ENCODE data around the gene TXNIP.
A peak's percentile ranks its signal among the peaks of the same experiment; 100 is the strongest.

TXNIP gene

GRCh38 chr1:145995148-145995881 lies 1.1 kb downstream of the TXNIP start:
- Histone ChIP-seq H3K9ac (ENCODE audit: low read depth, low read length) (peak overlapping the region; percentile 99), H3K9me3 (ENCODE audit: control insufficient read depth, insufficient read depth, low read length) (no peaks in the 10 kb centered on the region), H3K36me3 (ENCODE audit: insufficient read depth, low read length) (peaks cover 40% of the 10 kb centered on the region), H3K4me1 (ENCODE audit: insufficient read depth, low read length) (peaks cover 32% of the 10 kb centered on the region)

- H3K4me1 ChIP-seq (ENCODE audit: insufficient read depth, low read length) = peaks cover 29% of the 10 kb centered on the region
- peak overlapping the region; percentile 99; the same call in 1 of the 2 replicates for H3K9ac ChIP-seq (ENCODE audit: low read depth, low read length)
- no peaks in the 10 kb centered on the region for H3K9me3 ChIP-seq (ENCODE audit: control insufficient read depth, insufficient read depth, low read length)
- peaks cover 40% of the 10 kb centered on the region for H3K36me3 ChIP-seq (ENCODE audit: insufficient read depth, low read length)
Measured at GRCh38 chr1:145994391-145995120, 1.8 kb downstream of the TXNIP start.

- Histone ChIP-seq H3K4me1 (ENCODE audit: insufficient read depth, low read length) (peaks cover 25% of the 10 kb centered on the region), H3K9ac (ENCODE audit: low read depth, low read length) (peak overlapping the region; percentile 99; the same call in 1 of the 2 replicates), H3K36me3 (ENCODE audit: insufficient read depth, low read length) (peaks cover 40% of the 10 kb centered on the region), H3K9me3 (ENCODE audit: control insufficient read depth, insufficient read depth, low read length) (no peaks in the 10 kb centered on the region)
Measured at GRCh38 chr1:145993618-145994390, 2.6 kb downstream of the TXNIP start.

GRCh38 chr1:145992958-145993617 lies 3.3 kb downstream of the TXNIP start:
- H3K9me3 ChIP-seq (ENCODE audit: control insufficient read depth, insufficient read depth, low read length) = no peaks in the 10 kb centered on the region
- H3K4me1 ChIP-seq (ENCODE audit: insufficient read depth, low read length) = peaks cover 21% of the 10 kb centered on the region
- peaks cover 40% of the 10 kb centered on the region for H3K36me3 ChIP-seq (ENCODE audit: insufficient read depth, low read length)
- H3K9ac ChIP-seq (ENCODE audit: low read depth, low read length) = peak overlapping the region; percentile 99; the same call in 1 of the 2 replicates

- Histone ChIP-seq H3K4me1 (ENCODE audit: insufficient read depth, low read length) (peaks cover 15% of the 10 kb centered on the region), H3K36me3 (ENCODE audit: insufficient read depth, low read length) (peaks cover 40% of the 10 kb centered on the region), H3K9ac (ENCODE audit: low read depth, low read length) (peak overlapping the region; percentile 99; the same call in 1 of the 2 replicates), H3K9me3 (ENCODE audit: control insufficient read depth, insufficient read depth, low read length) (no peaks in the 10 kb centered on the region)
Measured at GRCh38 chr1:145992502-145992936, 3.9 kb downstream of the TXNIP start.

GRCh38 chr1:145991735-145992412 lies 4.5 kb downstream of the TXNIP start:
- Histone ChIP-seq H3K36me3 (ENCODE audit: insufficient read depth, low read length) (peaks cover 40% of the 10 kb centered on the region), H3K9me3 (ENCODE audit: control insufficient read depth, insufficient read depth, low read length) (no peaks in the 10 kb centered on the region), H3K9ac (ENCODE audit: low read depth, low read length) (no peak overlapping the region), H3K4me1 (ENCODE audit: insufficient read depth, low read length) (peaks cover 11% of the 10 kb centered on the region; the same call in 1 of the 2 replicates)

- Histone ChIP-seq H3K9me3 (ENCODE audit: control insufficient read depth, insufficient read depth, low read length) (no peaks in the 10 kb centered on the region), H3K4me1 (ENCODE audit: insufficient read depth, low read length) (peaks cover 21% of the 10 kb centered on the region), H3K9ac (ENCODE audit: low read depth, low read length) (no peak overlapping the region), H3K36me3 (ENCODE audit: insufficient read depth, low read length) (peaks cover 33% of the 10 kb centered on the region)
Measured at GRCh38 chr1:145990249-145990855, 6.0 kb downstream of the TXNIP start.

GRCh38 chr1:145988773-145989172 lies 7.6 kb downstream of the TXNIP start:
- Histone ChIP-seq H3K36me3 (ENCODE audit: insufficient read depth, low read length) (peaks cover 18% of the 10 kb centered on the region), H3K4me1 (ENCODE audit: insufficient read depth, low read length) (peaks cover 28% of the 10 kb centered on the region), H3K9me3 (ENCODE audit: control insufficient read depth, insufficient read depth, low read length) (no peaks in the 10 kb centered on the region)

GRCh38 chr1:145987926-145988325 lies 8.5 kb downstream of the TXNIP start:
- no peak overlapping the region for H3K9ac ChIP-seq (ENCODE audit: low read depth, low read length)
- H3K36me3 ChIP-seq (ENCODE audit: insufficient read depth, low read length) = peaks cover 9% of the 10 kb centered on the region
- H3K9me3 ChIP-seq (ENCODE audit: control insufficient read depth, insufficient read depth, low read length) = no peaks in the 10 kb centered on the region
- H3K4me1 ChIP-seq (ENCODE audit: insufficient read depth, low read length) = peaks cover 28% of the 10 kb centered on the region

More at GRCh38 chr1:145988773-145989172, 7.6 kb downstream of the TXNIP start:
- no peak overlapping the region for H3K9ac ChIP-seq (ENCODE audit: low read depth, low read length)

- H3K4me1 ChIP-seq (ENCODE audit: insufficient read depth, low read length) = peaks cover 36% of the 10 kb centered on the region
- H3K9me3 ChIP-seq (ENCODE audit: control insufficient read depth, insufficient read depth, low read length) = no peaks in the 10 kb centered on the region
- no peak overlapping the region for H3K9ac ChIP-seq (ENCODE audit: low read depth, low read length)
- no peaks in the 10 kb centered on the region for H3K36me3 ChIP-seq (ENCODE audit: insufficient read depth, low read length)
Measured at GRCh38 chr1:145986551-145986950, 9.8 kb downstream of the TXNIP start.

- H3K36me3 ChIP-seq (ENCODE audit: insufficient read depth, low read length) = no peaks in the 10 kb centered on the region
- no peaks in the 10 kb centered on the region for H3K9me3 ChIP-seq (ENCODE audit: control insufficient read depth, insufficient read depth, low read length)
- H3K9ac ChIP-seq (ENCODE audit: low read depth, low read length) = no peak overlapping the region
- peaks cover 35% of the 10 kb centered on the region for H3K4me1 ChIP-seq (ENCODE audit: insufficient read depth, low read length)
Measured at GRCh38 chr1:145985502-145986439, 10.6 kb downstream of the TXNIP start.

GRCh38 chr1:145985129-145985501 lies 11.3 kb downstream of the TXNIP start:
- Histone ChIP-seq H3K9me3 (ENCODE audit: control insufficient read depth, insufficient read depth, low read length) (no peaks in the 10 kb centered on the region), H3K36me3 (ENCODE audit: insufficient read depth, low read length) (no peaks in the 10 kb centered on the region), H3K4me1 (ENCODE audit: insufficient read depth, low read length) (peaks cover 36% of the 10 kb centered on the region), H3K9ac (ENCODE audit: low read depth, low read length) (no peak overlapping the region)

Data from ES-I3 (cell line).